GM12873 (cell line): Measurements from ENCODE around the gene HMCES.

ENCODE experiments used
- CTCF ChIP-seq: IDR thresholded peaks from 2 replicates; pipeline ENCODE4 v1.5.1; 2012; ENCODE audit warnings: low read depth, mild to moderate bottlenecking, moderate library complexity, low read length, control low read depth; ENCODE audit not compliant: insufficient read depth; ENCODE audit errors: missing control alignments

Gene HMCES

GRCh38 chr3:129261894-129262293, 16.8 kb upstream of the HMCES start:
- no peak for TF ChIP-seq CTCF

- TF ChIP-seq CTCF = no peak
Measured at GRCh38 chr3:129263161-129263910, 15.3 kb upstream of the HMCES start.

GRCh38 chr3:129266651-129267050, 12.0 kb upstream of the HMCES start:
- no peak for TF ChIP-seq CTCF

- TF ChIP-seq CTCF = no peak
Measured at GRCh38 chr3:129268396-129268795, 10.3 kb upstream of the HMCES start.

GRCh38 chr3:129271674-129272073, 7.0 kb upstream of the HMCES start:
- TF ChIP-seq CTCF = no peak

- TF ChIP-seq CTCF = no peak
Measured at GRCh38 chr3:129276385-129276784, 2.3 kb upstream of the HMCES start.

GRCh38 chr3:129277829-129278271, 820 bp upstream of the HMCES start:
- no peak for TF ChIP-seq CTCF
